Activated CD4-positive, alpha-beta T cell treated with anti-CD3 and anti-CD28 coated beads, Interleukin-2, amount 50 U/mL, for 48 hours (primary cell): Measurements from ENCODE around the gene EEF1AKMT3.
A peak's percentile ranks its signal among the peaks of the same experiment; 100 is the strongest.
"Not testable (repeated sequence)": the region's sequence is repeated elsewhere in the genome, so short reads cannot be mapped to it uniquely, and the experiment has no call there.

Experiments used
- DNase-seq, 2 experiments: peaks; one replicate each; pipeline ENCODE4 v3.0.0-alpha.2; 2020

The EEF1AKMT3 gene

GRCh38 chr12:57766464-57767304, 5.7 kb upstream of the EEF1AKMT3 start, which contains the start of gene CYP27B1:
Gene CYP27B1 (minus strand): TSS chr12:57767078. CDS start chr12:57767041, 37 bp downstream.
- DNase-seq: peak; percentile 27 to 38

- no peak for DNase-seq
Observed at GRCh38 chr12:57767305-57767698, 5.1 kb upstream of the EEF1AKMT3 start.

- no peak for DNase-seq
Observed at GRCh38 chr12:57767876-57768275, 4.5 kb upstream of the EEF1AKMT3 start.

DNA sequence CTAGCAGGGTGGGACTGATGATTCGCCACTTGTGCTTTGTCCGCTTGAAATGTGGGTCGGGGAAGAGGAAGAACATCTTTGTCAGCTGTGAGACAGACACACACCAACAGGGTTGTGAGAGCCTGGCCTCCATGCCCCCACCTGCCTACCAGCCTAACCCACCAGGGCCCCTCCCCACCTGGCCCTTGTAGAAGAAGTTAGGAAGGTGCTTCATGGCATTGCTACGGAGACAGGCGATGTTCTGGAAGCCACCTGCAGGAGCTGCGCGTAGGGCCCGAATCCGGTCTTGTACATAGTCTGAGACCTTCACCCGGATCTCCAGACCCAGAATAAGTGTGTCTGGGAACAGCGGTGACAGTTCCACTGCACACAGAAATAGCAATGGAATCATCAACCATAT, 2.8 kb upstream of the EEF1AKMT3 start:
- DNase-seq: no peak

- no peak for DNase-seq
Observed at GRCh38 chr12:57770734-57771133, 1.7 kb upstream of the EEF1AKMT3 start.

DNA sequence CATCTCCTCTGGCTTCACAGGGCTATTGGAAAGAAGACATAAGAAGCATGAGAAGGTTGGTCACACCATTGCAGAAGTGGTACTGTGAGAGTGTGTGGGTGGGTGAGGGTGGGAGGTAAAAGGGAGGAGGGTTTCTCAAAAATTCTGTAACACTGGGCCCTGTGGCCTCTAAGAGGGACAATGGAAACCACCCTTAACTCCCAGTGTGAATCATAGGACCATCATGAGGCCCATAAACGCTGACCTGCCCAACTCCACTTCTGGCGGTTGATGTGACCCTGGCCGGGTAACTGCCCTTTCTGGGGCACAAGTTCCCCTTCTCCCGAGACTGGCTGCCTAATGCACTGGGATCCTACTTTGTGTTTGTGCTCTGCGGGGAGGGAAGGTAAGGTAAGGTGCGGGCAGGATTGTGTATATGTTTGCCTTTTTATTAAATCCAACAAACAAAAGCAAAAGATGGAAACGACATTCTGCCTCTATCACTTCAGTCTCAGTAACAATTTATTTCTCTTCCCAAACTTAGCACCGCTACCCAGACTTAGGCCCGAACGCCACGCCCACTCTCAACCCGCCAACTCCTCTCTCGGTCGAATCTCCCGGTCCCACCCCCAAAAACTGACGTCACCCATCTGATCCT, 1.1 kb upstream of the EEF1AKMT3 start:
- DNase-seq: peak; percentile 95 to 96

DNA sequence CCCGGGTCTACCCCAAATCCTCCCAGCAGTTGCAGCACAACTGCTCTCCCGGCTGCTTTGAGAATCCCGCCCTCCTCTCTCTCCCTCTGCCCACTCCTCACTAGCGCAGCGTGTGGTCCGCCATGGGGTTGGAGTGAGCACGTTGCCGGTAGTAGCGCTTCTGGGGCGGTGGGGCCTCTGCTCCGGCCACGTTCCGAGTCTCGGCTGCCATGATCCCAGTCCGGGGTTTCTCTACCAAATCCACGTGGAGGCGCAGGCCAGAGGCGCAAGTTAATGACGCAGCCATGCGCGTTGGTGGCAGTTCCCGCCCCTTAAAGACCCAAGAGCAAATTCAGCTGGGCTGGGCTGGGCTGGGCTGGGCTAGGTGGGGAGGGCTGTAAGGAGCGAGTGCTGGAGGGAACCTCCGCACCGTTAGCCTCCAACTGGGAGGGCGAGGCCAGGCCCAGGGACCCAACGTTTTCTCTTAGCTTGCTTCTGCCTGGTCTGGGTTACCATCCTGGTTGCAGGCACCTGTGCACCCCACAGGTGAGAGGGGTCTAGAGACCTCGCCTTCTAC, 463 bp upstream of the EEF1AKMT3 start, which contains the start of gene METTL1:
Gene METTL1 (minus strand): TSS at position 233 of the 556 bp plus-strand sequence. CDS start 22 bp downstream, at position 211.
- DNase-seq: peak; percentile 94 to 95

GRCh38 chr12:57774634-57775033, 2.2 kb downstream of the EEF1AKMT3 start:
- not testable (repeated sequence) for DNase-seq

- DNase-seq: no peak
Observed at GRCh38 chr12:57775044-57775443, 2.6 kb downstream of the EEF1AKMT3 start.

- DNase-seq: no peak
Observed at GRCh38 chr12:57775563-57776246, 3.3 kb downstream of the EEF1AKMT3 start.

- DNase-seq: no peak
Observed at GRCh38 chr12:57776247-57776587, 3.8 kb downstream of the EEF1AKMT3 start.

GRCh38 chr12:57777367-57777766, 5.0 kb downstream of the EEF1AKMT3 start:
- no peak for DNase-seq

- DNase-seq: no peak
Observed at GRCh38 chr12:57777911-57778310, 5.5 kb downstream of the EEF1AKMT3 start.

GRCh38 chr12:57779736-57780135, 7.3 kb downstream of the EEF1AKMT3 start:
- DNase-seq: no peak

DNA sequence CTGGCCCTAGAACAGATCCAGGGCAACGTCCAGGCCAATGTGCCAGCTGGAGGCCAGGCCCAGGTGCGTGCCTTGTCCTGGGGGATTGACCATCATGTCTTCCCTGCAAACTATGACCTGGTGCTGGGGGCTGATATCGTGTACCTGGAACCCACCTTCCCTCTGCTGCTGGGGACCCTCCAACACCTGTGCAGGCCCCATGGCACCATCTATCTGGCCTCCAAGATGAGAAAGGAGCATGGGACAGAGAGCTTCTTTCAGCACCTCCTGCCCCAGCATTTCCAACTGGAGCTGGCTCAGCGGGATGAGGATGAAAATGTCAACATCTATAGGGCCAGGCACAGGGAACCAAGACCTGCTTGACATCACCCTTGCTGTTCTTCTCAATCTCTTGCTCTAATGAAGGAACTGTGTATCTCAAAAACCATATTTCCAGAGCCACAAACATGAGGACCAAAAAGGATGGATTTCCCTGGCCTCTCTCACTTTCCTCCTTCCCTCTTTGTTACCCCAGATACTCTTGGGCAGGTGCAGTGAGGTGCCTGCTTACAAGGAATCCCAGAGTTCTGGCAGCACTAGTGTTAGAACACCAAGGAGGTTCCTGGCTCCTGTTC, 8.0 kb downstream of the EEF1AKMT3 start:
- DNase-seq: no peak

DNA sequence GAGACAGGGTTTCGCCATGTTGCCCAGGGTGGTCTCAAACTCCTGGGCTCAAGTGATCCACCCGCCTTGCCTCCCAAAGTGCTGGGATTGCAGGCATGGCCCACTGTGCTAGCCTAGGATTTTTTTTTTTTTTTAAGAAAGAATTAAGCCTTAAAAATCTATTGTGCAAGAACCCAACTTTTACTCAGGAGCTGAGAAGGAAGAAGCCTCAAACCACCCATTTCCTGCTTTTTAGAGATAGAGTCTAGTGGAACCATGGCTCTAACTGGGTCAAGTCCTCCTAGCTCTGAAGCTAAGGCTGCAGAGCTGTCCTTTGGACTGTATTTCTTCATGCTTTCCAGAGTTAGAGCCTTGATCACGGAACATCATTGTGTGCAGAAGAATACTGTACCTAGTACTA, 8.8 kb downstream of the EEF1AKMT3 start:
- DNase-seq: no peak

DNA sequence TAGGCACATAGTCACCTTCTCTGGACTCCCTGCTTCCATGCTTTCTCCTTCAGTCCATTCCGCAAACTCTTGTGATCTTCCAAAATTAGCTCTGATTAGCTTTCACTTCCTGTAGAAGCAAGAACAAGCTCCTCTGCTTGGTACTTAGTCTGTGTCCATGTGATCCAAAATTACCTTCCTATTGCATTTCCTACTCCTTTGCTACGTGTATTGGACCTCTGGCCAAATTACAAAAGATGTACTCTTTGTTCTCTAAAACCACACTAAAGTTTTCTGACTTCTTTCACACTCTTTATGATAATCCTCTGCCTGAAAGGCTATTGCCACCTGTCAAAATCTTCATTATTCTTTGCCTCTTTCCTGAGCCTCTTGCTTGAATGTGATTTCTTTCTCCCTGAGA, 9.4 kb downstream of the EEF1AKMT3 start:
- no peak for DNase-seq

DNA sequence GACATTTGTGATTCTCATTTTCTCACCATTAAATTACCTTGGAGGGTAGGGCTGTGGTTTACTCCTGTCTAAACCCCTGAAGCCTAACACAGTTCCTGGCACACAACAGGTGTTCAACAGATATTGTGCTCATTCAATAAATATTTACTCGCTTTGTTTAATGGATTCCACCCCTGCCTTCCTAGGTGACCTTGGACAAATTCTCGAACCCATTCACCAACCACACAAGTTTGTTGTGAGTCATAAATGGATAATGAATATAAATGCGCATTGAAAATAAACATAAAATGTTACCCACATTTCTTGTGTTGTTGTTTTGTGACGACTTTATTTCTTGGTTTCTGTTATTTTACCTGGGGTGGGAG, 9.8 kb downstream of the EEF1AKMT3 start:
- DNase-seq: no peak

DNA sequence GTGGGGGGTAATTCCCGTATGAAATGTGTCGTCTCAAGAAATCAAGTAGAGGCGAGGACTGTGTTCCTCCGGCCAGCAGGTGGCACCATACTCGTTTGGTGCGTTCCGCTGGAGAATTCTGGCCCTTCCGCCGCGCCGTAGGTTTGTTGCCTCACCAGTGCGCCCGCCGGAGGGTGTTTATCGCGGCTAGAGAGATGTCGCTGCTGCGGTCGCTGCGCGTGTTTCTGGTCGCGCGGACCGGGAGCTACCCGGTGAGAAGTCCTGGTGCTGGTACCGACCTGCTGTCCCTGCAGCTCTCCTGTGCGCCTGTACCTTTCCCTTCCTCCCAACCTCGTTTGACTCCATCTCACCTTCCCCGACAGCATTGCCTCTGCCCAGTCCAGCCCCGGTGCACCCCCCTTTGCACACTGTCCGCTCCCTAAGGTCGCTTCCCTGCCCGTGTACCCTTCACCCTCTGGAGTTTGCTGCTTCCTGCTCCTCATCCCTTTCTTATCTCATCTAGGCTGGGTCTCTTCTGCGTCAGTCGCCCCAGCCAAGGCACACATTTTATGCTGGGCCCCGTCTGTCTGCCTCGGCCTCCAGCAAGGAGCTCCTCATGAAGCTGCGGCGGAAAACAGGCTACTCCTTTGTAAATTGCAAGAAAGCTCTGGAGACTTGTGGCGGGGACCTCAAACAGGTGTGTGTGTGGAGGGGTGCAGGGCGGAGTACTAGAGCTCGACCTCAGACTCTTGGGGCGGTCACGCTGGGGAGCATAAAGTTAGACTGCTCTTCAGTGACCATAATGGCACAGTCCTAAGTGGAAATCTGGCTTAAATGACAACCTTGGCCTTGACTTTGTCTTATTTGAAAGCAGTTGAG, 10.4 kb downstream of the EEF1AKMT3 start, which contains the start of gene TSFM:
Gene TSFM (plus strand): TSS at position 180 of the 858 bp plus-strand sequence. CDS start 15 bp downstream, at position 195.
- peak; percentile 98 to 99 for DNase-seq

DNA sequence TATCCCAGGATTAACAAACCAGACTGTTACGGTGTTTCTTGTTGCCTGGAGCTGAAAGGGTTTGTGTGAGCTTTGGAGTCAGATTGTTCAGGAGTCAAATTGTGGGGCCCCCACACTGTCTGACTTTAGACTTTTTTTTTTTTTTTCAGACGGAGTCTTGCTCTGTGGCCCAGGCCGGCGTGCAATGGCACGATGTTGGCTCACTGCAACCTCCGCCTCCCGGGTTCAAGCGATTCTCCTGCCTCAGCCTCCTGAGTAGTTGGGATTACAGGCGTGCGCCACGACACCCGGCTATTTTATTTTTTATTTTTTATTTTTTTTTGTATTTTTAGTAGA, 11.0 kb downstream of the EEF1AKMT3 start:
- DNase-seq: no peak

DNA sequence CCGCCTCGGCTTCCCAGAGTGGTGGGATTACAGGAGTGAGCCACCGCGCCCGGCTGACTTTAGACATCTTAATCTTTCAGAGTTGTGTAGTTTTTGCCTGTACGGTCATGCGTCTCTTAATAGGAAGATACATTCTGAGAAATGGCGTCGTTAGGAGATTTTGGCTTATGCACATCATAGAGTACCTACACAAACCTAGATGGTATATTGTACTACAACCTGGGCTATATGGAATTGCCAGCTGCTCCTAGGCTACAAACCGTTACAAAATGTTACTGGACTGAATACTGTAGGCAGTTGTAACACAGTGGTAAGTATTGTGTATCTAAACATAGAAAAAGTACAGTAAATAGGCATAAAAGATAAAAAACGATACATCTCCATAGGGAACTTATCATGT, 11.4 kb downstream of the EEF1AKMT3 start:
- DNase-seq: no peak

- DNase-seq: no peak
Observed at GRCh38 chr12:57793920-57794319, 21.5 kb downstream of the EEF1AKMT3 start.
